Pancreas (tissue), 10 donors: ENCODE results near the gene PDK2. TPM values are rescaled to one million over a fixed set of nuclear protein-coding genes. Genes with fewer than 3 reads are reported as not detected.

Experiments used
- ATAC-seq, 4 donors: fragments of 200-7000 bp; cut with Tn5 transposase; one replicate each; pipeline versions ENCODE4 v1.8.0 to v1.9.1; 2020; ENCODE audit warnings: mild to moderate bottlenecking in 4 of 4, moderate library complexity in 4 of 4
- DNase-seq, 6 donors: peaks; one replicate each; pipeline ENCODE4 v3.0.0-alpha.2; 2020
- FAIRE-seq: peaks from 2 replicates; lab custom pipeline; 2012; peaks lifted over from hg19 to GRCh38; lab: Jason Lieb, UNC
- H3K27ac ChIP-seq, 4 donors: fragments of 200-600 bp; sonication (generic); 1 replicate in 3 of 4; 2 replicates in 1 of 4; pipeline versions ENCODE4 v1.5.0 to v1.8.0; 2020
- H3K27me3 ChIP-seq, 4 donors: fragments of 200-600 bp; one replicate each; pipeline ENCODE4 v1.8.0; 2021
- H3K36me3 ChIP-seq, 3 donors: fragments of 200-600 bp; sonication (generic) in 1 of 3; one replicate each; pipeline versions ENCODE4 v1.5.0 to v1.8.0; 2020 to 2021
- H3K4me1 ChIP-seq, 3 donors: fragments of 200-600 bp; one replicate each; pipeline ENCODE4 v1.8.0; 2021
- H3K4me3 ChIP-seq, 4 donors: fragments of 200-600 bp; sonication (generic) in 2 of 4; one replicate each; pipeline versions ENCODE4 v1.5.0 to v1.8.0; 2020 to 2021
- H3K9me3 ChIP-seq, 4 donors: fragments of 200-600 bp; one replicate each; pipeline ENCODE4 v1.8.0; 2021
- WGBS, 2 donors: extraction: QIAGEN DNeasy Blood & Tissue Kit; methylation state at CpG; one replicate each; pipeline ENCODE4 v1.1.7; 2013; 5-methylcytosine and 5-hydroxymethylcytosine counted together
- intact Hi-C, 3 donors: fragments of 100-400 bp; cut with DNase I; formaldehyde crosslinking; loops; one replicate each; pipeline versions ENCODE4 v1.11.1 to v1.14.2; 2022
- polyA plus RNA-seq, 2 donors: library from polyadenylated mRNA; stranded (reverse); fragments of 200-250 nt; gene quantifications; one replicate each; pipeline ENCODE4 v1.2.3, GENCODE V29; 2013
- total RNA-seq, 6 donors: library from RNA; stranded (reverse); fragmentation: NEBNext Ultra II Directional in 4 of 6; extraction: Animal tissue kit (Norgen Biotek cat#: 25700) in 4 of 6; gene quantifications; one replicate each; pipeline versions ENCODE4 v1.2.1 to v1.2.4, GENCODE V29; 2021 to 2023
- TF ChIP-seq, protein P1 (sequence below), 4 donors: fragments of 200-600 bp; sonication (generic) in 3 of 4; IDR thresholded peaks; one replicate each; pipeline versions ENCODE4 v1.5.0 to v1.8.0; 2021; ENCODE audit warnings: antibody characterized with exemption in 4 of 4
- donor health status: healthy with polysubstance abuse.
- donor health status: DM: no; HTN: no; CAD: no; lungs with moderate emphysema.
- donor health status: DM: no; HTN: no; CAD: no.
- donor health status: control.
- donor health status: control.
- donor health status: Bipolar disorder and iron deficiency.
- donor health status: DM: yes; HTN: yes; CAD: no.
- donor health status: DM: no; HTN: no; CAD: no.
- donor health status: DM: no; HTN: no; CAD: no.
- donor health status: DM: yes; HTN: yes; CAD: no.

The PDK2 gene
- total and polyA plus RNA-seq, 8 donors: 15.3 to 50.0 (median 29.1) TPM

DNA sequence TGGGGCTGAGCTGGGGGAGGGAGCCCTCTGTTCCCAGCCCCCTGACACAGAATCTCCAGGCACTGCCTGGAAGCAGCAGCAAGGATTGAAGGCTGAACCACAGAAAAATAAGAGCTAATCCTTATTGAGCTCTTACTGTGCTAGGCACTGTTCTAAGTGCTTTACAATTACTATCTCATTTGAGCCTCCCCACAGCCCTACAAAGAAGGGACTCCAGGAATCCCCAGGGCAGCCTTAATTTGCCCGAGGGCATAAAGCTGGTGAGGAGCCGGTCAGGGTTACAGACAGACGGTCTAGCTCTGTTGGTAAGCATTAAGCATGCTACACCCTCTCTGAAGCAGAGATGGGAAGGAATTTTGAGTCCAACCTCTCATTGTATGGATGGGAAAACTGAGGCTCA, 27.8 kb downstream of the PDK2 start:
- no peak for FAIRE-seq
- TF ChIP-seq, protein P1, sequence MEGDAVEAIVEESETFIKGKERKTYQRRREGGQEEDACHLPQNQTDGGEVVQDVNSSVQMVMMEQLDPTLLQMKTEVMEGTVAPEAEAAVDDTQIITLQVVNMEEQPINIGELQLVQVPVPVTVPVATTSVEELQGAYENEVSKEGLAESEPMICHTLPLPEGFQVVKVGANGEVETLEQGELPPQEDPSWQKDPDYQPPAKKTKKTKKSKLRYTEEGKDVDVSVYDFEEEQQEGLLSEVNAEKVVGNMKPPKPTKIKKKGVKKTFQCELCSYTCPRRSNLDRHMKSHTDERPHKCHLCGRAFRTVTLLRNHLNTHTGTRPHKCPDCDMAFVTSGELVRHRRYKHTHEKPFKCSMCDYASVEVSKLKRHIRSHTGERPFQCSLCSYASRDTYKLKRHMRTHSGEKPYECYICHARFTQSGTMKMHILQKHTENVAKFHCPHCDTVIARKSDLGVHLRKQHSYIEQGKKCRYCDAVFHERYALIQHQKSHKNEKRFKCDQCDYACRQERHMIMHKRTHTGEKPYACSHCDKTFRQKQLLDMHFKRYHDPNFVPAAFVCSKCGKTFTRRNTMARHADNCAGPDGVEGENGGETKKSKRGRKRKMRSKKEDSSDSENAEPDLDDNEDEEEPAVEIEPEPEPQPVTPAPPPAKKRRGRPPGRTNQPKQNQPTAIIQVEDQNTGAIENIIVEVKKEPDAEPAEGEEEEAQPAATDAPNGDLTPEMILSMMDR (IDR thresholded peaks at IDR 0.05): no peak
- Histone ChIP-seq H3K27ac (no peak overlapping the region), H3K4me3 (no peak overlapping the region), H3K9me3 (no peaks in the 10 kb centered on the region), H3K4me1 (no peaks in the 10 kb centered on the region), H3K27me3 (no peaks in the 10 kb centered on the region), H3K36me3 (no peaks in the 10 kb centered on the region)
- intact Hi-C loops: no loop called here
- 83 to 87% methylated on average over 3 of the region's 3 CpGs for WGBS, 2 donors
- ATAC-seq: no peak
- no peak for DNase-seq

DNA sequence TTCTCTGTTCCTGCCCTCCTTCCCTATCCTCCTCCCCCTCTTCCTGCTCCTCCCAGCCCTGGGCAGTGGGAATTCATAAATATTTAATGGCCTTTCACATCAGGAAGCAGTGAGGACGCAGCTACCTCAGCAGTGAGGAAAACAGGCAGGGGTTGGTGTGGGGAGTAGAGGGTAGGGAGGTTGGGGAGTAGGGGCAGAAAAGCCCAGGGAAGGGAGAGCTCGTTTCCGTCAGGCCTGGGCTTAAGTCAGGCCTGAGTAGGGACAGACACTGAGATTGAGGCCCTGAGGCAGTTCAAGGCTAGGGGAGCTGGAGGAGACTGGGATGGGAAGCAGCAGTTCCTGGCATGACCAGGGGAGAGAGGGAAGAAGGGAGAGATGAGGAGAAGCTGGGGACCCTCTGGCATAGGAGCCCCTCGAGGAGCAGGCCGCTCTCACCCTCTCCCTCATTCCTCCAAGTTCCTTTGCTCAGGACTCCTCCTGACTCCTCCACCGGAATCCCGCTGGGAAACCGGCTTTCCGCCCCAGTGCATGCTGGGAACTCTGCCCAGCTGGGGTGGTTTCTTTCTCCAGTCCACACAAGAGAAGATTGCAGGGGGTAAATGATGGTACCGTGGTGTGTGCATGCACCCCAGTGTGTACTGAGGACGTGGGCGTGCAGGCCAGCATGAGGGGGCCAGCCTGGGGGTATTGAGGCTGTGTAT, 28.6 kb downstream of the PDK2 start:
- no peaks in the 10 kb centered on the region for H3K27me3 ChIP-seq
- 49% methylated on average over 12 of the region's 12 CpGs for WGBS, 2 donors
- TF ChIP-seq, protein P1 (IDR thresholded peaks at IDR 0.05): no peak
- no peaks in the 10 kb centered on the region for H3K9me3 ChIP-seq
- no peaks in the 10 kb centered on the region for H3K36me3 ChIP-seq
- H3K27ac ChIP-seq: no peak overlapping the region
- no peak overlapping the region for H3K4me3 ChIP-seq
- intact Hi-C loops: no loop called here
- DNase-seq (no peak), FAIRE-seq (no peak), ATAC-seq (peak in 2 of 4 donors; percentile 50 to 54)
- no peaks in the 10 kb centered on the region for H3K4me1 ChIP-seq

DNA sequence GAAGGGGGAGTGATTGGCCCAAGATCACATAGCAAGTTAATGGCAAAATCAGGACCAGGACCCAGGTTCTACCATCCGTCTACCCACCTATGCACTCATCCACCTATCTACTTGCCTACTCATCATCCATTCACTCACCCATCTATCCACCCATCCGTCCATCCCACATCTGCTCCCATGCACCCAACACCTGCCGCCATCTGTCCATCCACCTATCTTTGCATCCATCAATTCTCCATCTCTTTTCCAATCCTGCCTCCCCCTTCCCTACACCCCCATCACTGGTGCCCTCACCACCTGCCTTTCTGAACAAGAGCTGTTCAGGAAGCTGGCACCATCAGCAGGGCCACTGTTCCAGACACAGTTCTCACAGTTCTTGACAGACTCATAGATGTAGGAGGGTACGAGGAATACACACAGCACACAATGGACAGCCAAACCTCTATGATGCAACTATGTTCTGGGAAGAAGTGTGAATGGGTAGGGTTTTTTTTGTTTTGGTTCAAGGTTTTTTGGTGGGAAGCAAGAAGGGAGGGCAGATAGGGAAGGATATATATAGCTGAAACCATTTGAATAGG, 30.4 kb downstream of the PDK2 start:
- no peak for DNase-seq
- no peak for FAIRE-seq
- 82 to 92% methylated on average over 4 of the region's 4 CpGs for WGBS, 2 donors
- Histone ChIP-seq H3K4me3 (no peak overlapping the region), H3K36me3 (no peaks in the 10 kb centered on the region), H3K9me3 (no peaks in the 10 kb centered on the region), H3K27ac (no peak overlapping the region), H3K27me3 (peaks cover 0 to 8% (median 0%) of the 10 kb centered on the region in 4 donors), H3K4me1 (peaks cover 0 to 3% (median 2%) of the 10 kb centered on the region in 3 donors)
- intact Hi-C loops: no loop called here
- TF ChIP-seq, protein P1 (IDR thresholded peaks at IDR 0.05): no peak
- no peak for ATAC-seq

DNA sequence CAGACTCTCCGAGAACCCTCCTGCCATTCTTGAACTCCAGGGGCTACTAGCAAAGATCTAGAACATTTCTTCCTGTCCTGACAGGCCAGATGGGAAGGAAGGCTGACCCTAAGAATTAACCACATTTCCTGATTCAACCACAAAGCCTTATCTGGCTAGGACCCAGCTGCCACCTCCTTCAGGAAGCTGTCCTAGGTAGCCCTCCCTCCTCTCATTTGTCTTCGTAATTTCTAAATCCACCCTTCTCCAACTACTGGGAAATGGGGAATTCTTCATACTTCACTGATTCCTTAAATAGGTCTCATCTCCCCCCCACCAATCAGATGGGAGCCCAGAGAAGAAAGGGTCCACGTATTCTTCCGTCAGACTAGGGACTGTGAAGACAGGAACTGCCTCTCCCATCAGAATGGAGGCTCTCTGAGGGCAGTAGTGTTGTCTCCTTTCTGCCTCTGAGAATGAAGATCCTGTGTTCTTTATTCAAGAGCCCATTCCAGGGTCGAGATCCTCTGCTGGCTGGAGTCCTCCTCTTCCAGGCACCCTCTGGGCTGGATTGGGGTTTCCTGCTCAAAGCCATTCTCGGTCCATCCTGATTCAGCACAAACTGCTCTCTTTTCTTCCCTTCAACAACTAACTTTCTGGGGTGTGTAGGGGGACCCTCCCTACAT, 32.7 kb downstream of the PDK2 start:
- TF ChIP-seq, protein P1 (IDR thresholded peaks at IDR 0.05): no peak
- Histone ChIP-seq H3K27me3 (peaks cover 0 to 8% (median 0%) of the 10 kb centered on the region in 4 donors), H3K27ac (no peak overlapping the region), H3K9me3 (no peaks in the 10 kb centered on the region), H3K4me1 (peaks cover 0 to 3% (median 2%) of the 10 kb centered on the region in 3 donors), H3K4me3 (no peak overlapping the region), H3K36me3 (no peaks in the 10 kb centered on the region)
- DNase-seq (no peak), ATAC-seq (no peak), FAIRE-seq (no peak)
- 75 to 85% methylated on average over 6 of the region's 6 CpGs for WGBS, 2 donors
- intact Hi-C loops: no loop called here
